Ishikawa (cell line): ENCODE results near the gene RNF2.

Experiments used
- CEBPB ChIP-seq: IDR thresholded peaks from 2 replicates; pipeline ENCODE4 v1.6.1; 2012
- MAX ChIP-seq: IDR thresholded peaks from 2 replicates; pipeline ENCODE4 v1.6.1; 2012
- NFIC ChIP-seq: IDR thresholded peaks from 2 replicates; pipeline ENCODE4 v1.6.1; 2012
- YY1 ChIP-seq: IDR thresholded peaks from 2 replicates; pipeline ENCODE4 v1.6.1; 2012; ENCODE audit warnings: low read depth

GRCh38 chr1:185139246-185139645 is 93.9 kb downstream of the RNF2 start:
- TF ChIP-seq CEBPB (no peak), MAX (no peak), NFIC (no peak), YY1 (no peak)
